Ramos (cell line): Measurements from ENCODE around the gene ZNF441.
"Not testable (repeated sequence)": the region's sequence is repeated elsewhere in the genome, so short reads cannot be mapped to it uniquely, and the experiment has no call there.

Source experiments
- in situ Hi-C: fragments of 300-500 bp; cut with MboI; formaldehyde crosslinking; loops from one replicate; pipeline ENCODE4 v1.14.3; 2022; ENCODE audit warnings: low sequenced_read_pairs; ENCODE audit not compliant: unreplicated experiment

The ZNF441 gene

DNA sequence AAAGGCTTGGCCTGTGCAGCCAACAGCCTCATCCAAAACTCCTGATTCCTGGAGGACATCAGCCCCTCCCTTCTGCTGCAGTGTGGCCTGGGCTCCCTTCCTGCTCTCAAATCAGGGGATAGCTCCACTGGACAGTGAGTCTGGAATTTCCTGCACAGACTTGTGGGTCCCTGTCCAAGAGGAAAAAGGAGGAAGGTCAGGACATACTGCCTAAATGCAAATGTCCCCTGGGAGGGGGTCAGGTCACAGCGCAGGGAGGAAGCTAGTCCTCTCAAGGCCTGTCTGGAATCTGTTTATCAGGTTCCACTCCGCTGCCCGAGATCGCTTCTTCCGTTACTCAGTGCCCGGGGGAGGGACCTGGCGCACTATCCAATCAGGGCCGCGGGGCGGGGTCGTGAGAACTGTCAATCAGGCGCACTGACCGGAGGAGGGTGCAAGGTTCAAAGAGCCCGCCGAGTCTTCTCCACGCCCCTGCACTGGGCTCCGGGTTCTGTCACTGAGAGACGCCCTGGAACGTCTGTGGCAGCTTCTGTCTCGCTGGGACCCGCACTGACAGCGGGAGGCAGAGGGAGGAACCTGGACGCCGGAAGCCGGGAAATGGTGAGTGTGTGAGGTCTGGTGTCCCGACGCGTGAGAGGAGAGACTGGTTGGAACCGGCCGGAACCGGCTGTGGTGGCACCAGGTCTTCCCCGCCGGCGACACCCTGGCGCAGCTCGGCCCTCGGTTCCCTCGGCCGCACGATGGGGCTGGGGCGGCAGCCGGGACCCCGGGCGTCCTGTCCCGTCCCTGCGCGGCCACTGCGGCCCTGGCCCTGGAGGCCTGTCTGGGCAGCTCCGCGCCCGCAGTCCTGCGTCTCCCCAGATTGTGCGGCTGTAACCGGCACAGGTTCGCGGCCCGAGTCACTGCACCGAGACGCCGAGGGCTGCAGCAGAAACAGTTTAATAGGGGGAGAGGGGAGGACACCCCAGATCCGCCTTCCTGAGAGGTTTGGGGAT lies at the start of gene ZNF441:
ZNF441 (plus strand) TSS at position 404 of the 995 bp plus-strand sequence; CDS start at position 598, 194 bp downstream.
- in situ Hi-C loops, result no loop called here

DNA sequence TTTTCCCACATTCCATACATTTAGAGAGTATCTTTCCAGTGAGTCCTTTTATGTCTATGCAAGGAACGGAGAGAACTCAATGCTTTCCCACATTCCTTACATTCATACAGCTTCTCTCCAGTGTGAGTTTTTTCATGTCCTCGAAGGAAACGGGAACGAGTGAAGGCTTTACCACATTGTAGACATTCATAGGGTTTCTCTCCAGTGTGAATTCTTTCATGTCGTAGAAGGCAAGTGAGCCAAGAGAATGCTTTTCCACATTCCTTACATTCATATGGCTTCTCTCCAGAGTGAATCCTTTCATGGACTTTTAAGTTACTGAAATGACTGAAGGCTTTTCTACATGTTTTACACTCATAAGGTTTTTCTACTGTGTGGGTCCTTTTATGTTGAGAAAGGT lies 45.1 kb upstream of the ZNF441 start:
- in situ Hi-C loops, result no loop called here

DNA sequence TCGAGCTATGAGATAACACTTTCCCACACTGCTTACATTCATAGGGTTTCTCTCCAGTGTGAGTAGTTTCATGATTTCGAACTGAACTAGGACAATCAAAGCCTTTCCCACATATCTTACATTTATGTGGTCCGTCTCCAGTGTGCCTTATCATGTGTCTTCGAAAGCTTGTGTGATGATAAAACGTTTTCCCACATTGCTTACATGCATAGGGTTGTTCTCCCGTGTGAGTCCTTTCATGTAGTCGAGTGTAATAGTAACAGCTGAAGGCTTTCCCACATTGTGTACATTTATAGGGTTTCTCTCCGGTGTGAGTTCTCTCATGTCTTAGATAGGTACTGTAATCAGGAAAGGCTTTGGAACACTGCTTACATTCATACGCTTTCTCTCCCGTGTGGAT lies 44.4 kb upstream of the ZNF441 start:
- in situ Hi-C loops, result no loop called here

DNA sequence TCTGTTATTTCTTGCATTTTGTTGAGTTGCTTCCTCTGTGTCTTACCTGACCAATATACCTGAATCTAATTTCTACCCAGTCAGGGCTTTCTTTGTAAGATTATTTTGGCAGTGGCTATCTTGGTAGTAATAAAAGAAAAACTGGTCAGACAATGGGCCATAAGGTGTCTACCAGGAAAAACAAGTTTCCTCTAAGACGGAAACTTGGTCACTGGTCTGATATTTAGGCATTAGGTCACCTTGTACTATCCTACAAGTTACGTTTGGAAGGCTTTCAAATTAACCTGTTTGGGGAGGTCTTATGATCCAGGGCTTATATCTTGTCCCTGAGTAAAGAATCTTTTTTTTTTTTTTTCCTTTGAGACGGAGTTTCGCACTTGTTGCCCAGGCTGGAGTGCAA lies 37.2 kb upstream of the ZNF441 start:
- in situ Hi-C loops, result no loop called here

DNA sequence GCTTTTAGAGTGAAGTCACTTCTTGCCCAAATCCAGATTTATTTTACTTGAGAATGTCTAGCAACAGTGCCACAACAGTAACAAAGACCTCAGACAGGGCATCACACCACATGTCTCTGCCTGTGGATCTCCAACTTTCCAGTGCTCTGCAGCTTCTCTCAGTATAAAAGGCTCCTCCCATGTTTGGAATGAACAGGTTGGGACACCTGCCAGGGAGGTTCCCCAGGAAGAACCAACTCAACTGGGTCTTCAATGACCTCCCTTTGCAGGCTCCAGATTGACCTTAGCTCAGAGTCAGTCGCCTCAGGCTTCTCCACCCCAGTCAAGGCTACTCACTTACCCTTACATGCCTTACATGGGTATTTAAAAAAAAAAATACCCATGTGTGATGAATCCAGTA lies 31.4 kb upstream of the ZNF441 start:
- in situ Hi-C loops, result no loop called here

DNA sequence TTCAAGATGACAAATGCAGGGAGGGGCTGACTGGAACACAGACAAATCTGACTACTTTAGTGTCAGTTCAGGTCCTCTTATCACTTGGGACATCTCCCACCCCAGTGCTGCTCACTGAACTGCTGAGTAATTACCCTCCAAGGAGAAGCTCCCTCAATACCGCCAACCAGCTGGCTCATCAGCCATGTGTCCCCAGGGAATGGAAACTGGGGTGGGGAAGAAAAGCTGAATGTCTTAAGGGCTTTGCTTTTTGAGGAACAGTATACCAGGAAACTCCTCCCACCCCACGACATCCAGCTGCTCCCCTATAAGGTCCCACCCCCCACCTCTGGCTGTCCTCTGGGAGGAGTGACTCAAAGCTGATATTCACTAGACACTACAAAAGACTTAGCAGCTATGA lies 30.1 kb upstream of the ZNF441 start:
- in situ Hi-C loops, result no loop called here

DNA sequence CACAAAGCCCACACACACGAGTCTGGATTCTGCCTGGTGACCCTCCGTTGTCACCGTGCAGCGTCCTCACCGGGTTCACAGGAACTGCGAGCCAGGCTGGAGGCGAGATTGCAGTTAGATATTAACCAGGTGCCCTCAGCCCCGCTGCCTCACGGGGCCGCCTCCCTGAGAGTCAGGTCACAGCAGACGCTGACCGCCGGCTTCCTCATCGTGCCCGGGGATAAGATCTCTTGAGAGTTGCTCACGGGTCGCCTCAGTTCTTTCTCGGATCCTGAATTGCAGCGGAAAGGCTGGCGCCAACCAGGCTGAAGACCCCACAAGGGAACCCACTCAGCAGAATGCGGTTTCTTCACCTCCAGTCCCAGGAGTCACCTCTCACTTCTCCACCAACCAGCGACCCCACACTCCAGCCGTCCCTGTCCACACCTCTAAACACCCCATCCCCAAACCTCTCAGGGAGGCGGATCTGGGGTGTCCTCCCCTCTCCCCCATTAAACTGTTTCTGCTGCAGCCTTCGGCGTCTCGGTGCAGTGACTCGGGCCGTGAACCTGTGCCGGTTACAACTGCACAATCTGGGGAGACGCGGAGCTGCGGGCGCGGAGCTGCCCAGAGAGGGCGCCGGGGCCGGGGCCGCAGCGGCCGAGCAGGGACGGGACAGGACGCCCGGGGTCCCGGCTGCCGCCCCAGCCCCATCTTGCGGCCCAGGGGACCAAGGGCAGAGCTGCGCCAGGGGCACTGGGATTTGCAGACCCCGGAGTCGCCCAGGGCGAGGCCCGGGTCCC lies 28.6 kb upstream of the ZNF441 start:
- in situ Hi-C loops, result no loop called here

DNA sequence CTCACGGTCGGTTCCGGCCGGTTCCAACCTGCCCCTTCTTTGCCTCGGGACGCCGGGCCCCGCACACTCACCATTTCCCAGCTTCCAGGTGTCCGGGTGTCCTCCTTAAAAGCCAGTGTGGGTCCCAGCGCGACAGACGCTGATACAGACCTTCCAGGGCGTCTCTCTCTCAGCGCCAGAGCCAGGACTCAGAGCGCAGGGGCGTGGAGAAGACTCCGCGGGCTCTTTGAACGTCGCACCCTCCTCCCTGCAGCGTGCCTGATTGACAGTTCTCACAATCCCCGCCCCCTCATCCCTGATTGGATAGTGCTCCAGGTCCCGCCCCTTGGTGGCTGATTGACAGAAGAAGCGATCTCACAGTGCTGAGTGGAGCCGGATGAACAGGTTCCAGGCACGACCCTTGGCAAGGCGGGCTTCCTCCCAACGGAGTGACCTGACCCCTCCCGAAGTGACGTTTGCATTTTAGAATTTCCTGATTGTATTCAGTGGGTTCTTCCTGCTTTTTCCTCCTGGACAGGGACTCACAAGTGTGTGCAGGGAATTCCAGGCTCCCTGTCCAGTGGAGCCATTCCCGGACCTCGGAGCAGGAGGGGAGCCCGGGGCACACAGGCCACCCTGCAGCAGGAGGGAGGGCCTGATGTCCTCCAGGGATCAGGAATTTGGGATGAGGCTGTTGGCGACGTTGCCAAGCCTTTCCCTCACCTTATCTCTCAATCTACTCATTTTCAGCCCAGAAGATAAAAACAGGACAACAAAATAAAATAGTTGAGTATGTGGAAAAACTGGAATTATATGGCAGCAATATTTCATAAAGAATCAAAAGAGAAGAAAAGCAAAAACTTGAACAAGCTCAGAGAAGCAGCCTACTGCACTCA lies 27.8 kb upstream of the ZNF441 start, which contains the start of gene ZNF823:
ZNF823 (minus strand) TSS at position 201 of the 875 bp plus-strand sequence; CDS start at position 74, 127 bp downstream.
- in situ Hi-C loops, result no loop called here

DNA sequence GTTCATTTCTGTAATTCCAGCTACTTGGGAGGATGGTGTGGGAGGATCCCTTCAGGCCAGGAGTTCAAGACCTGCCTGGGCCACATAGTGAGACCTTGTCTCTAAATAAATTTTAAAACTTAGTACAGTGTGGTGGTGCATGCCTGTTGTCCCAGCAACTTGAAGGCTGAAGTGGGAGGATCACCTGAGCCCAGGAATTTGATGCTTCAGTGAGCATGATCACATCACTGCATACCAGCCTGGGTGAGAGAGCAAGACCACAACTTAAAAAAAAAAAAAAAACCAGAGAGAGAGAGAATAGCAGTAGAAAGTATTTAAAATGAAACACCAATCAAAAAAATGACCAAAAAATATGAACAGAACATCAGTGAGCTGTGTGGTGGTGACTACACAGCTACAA lies 20.9 kb upstream of the ZNF441 start:
- in situ Hi-C loops, result no loop called here

DNA sequence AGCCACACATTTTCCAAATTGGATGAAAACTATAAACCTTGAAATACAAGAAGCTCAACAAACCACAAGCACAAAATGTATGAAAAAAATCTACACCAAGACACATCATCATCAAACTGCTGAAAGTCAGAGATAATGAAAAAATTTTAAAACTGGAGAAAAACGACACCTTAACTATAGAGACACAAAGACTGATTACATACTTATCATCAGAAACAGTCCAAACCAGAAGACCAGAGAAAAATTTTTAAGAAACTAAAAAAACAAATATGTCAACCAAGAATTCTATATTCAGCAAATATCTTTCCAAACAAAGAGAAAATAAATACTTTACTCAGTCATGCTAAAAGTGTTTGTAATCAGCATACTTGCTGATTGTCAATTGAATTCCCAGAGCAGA lies 19.5 kb upstream of the ZNF441 start:
- in situ Hi-C loops, result no loop called here

DNA sequence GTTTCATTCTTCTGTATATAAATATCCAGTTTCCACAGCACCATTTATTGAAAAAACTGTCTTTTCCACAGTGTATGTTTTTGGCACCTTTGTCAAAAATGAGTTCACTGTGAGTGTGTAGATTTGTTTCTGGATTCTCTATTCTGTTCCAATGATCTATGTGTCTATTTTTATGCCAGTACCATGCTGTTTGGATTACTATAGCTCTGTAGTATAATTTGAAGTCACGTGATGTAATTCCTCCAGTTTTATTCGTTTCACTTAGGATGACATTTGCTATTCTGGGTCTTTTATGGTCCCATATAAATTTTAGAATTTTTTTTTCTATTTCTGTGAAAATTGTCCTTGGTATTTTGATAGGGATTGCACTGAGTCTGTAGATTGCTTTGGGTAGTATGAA lies 17.0 kb upstream of the ZNF441 start:
- in situ Hi-C loops, result no loop called here

DNA sequence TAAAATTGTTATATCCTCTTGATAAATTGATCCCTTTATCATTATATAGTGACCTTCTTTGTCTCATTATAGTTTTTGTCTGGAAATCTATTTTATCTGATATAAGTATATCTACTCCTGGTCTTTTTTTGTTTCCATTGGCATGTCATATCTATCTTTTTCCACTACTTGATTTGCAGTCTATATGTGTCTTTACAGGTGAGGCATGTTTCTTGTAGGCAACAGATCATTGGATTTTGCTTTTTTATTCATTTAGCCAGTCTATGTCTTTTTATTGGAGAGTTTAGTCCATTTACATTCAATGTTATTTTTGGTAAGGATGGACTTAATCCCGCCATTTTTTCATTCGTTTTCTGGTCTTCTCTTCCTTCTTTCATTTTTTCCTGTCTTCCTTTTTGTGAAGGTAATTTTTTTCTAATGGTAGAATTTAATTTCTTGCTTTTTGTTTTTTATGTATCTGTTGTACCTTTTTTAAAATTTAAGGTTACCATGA lies 14.5 kb upstream of the ZNF441 start:
- in situ Hi-C loops, result no loop called here

DNA sequence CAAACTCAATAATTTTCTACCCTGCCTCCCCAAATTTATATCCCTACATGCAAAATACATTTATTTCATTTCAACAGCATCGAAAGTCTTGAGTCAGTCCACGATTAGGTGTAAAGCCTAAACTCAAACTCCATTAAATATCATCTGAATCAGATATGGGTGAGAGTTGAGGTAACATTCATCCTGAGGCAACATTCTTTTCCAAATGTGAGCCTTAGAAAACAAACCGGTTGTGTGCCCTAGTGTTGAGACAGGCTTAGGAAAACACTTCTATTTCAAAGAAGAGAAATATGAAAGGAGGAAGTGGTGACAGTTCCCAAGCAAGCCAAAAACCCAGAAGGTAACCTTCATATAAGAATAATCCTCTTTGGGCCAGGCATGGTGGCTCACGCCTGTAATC lies 12.1 kb upstream of the ZNF441 start:
- in situ Hi-C loops, result no loop called here

DNA sequence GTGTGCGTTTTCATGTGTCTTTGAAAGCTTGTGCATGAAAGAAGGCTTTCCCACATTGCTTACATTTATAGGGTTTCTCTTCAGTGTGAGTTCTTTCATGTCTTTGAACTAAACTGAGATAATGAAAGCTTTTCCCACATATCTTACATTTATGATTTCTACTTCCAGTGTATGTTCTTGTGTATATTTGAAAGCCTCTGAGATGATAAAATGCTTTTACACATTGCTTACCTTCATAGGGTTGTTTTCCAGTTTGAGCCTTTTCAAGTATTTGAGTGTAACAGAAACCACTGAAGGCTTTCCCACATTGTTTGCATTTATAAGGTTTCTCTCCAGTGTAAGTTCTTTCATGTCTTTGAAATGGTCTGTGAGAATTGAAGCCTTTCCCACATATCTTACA lies 9.8 kb upstream of the ZNF441 start:
- in situ Hi-C loops, result no loop called here

DNA sequence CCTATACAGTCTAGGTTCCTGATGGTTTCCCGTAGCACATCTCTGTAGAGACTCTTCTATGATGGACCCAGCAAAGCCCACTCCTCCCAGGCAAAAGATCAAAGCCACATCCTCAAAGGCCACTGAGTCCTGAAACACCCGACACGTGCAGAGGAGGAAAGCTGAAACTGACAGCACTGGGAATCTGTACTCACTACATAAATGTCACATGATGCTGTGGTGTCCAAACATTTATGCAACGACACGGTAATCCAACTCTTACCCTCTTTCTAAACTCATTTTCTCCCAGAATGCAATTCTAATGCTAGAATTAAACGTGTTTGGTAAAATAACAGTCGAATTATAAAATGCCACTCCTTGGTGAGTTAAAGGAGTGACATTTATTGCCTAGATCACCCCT lies 7.0 kb upstream of the ZNF441 start:
- in situ Hi-C loops, result no loop called here

DNA sequence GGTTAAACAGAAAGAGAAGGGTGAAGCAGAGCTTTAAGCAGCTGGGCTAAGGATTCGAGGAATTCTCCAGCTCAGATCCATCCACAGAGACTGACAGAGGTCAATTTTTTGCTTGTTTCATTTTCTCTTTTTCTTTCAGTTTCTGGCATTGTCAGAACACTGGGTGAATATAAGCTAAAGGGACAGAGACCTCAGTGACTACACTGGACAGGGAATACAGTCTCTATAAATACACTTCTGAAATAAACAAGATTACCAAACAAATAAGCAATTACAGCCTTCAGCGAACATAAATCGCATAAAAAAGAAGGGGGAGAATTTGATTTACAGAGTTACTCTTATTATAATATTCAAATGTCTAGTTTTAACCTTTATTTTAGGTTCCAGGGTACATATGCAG lies 3.7 kb upstream of the ZNF441 start:
- in situ Hi-C loops, result no loop called here

DNA sequence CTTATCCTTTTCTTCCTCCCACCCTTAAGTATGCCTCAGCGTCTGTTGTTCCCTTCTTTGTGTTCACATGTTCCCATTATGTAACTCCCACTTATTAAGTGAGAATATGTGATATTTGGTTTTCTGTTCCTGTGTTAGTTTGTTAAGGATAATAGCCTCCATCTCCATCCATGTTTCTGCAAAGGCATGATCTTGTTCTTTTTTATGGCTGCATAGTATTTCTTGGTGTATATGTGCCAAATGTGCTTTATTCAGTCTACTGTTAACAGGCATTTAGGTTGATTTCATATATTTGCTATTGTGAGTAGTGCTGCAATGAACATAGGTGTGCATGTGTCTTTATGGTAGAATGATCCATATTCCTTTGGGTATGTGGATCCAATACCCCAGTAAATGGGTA lies 3.2 kb upstream of the ZNF441 start:
- in situ Hi-C loops, result no loop called here

DNA sequence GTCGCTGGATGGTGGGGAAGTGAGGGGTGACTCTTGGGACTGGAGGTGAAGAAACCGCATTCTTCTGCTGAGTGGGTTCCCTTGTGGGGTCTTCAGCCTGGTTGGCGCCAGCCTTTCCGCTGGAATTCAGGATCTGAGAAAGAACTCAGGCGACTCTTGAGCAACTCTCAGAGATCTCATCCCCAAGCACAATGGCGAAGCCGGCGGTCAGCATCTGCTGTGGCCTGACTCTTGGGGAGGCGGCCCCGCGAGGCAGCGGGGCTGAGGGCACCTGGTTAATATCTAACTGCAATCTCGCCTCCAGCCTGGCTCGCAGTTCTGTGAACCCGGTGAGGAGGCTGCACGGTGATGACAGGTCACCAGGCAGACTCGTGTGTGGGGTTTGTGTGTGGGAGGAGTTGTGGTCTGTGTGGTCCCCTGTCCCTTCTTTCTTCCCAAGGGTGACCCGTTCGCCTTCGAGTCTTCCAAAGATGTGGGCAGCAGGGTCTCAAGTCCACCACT lies 883 bp downstream of the ZNF441 start:
- in situ Hi-C loops, result no loop called here

DNA sequence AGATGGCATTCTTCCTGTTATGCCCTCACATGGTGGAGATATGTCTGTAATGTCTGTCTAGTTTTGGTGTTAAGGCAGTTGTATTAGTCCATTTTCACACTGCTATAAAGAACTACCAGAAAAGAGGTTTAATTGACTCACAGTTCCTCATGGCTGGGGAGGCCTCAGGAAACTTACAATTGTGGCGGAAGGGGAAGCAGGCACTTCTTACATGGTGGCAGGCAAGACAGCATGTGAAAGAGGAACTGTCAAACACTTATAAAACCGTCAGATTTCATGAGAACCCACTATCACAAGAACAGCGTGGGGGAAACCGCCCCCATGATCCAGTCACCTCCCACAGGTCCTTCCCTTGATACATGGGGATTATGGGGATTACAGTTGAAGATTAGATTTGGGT lies 3.2 kb downstream of the ZNF441 start:
- in situ Hi-C loops, result no loop called here

DNA sequence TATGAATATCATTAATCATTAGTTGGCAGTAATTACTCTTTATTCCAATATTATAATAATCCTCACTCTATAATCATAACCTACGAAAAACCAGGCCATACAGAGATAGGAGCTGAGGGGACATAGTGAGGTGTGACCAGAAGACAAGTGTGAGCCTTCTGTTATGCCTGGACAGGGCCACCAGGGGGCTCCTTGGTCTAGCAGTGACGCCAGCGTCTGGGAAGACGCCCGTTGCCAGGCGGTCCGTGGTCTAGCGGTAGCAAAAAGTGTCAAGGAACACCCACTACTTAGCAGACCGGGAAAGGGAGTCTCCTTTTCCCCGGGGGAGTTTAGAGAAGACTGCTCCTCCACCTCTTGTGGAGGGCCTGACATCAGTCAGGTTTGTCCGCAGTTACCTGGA lies 4.7 kb downstream of the ZNF441 start:
- in situ Hi-C loops, result not testable (repeated sequence)
